Measurements from ENCODE around the gene TLCD3B. TPM values are rescaled to one million over a fixed set of nuclear protein-coding genes. Genes with fewer than 3 reads are reported as not detected.

TLCD3B gene
- total RNA-seq, 2 donors from 2014 or later: 0.16 to 0.49 TPM

DNA sequence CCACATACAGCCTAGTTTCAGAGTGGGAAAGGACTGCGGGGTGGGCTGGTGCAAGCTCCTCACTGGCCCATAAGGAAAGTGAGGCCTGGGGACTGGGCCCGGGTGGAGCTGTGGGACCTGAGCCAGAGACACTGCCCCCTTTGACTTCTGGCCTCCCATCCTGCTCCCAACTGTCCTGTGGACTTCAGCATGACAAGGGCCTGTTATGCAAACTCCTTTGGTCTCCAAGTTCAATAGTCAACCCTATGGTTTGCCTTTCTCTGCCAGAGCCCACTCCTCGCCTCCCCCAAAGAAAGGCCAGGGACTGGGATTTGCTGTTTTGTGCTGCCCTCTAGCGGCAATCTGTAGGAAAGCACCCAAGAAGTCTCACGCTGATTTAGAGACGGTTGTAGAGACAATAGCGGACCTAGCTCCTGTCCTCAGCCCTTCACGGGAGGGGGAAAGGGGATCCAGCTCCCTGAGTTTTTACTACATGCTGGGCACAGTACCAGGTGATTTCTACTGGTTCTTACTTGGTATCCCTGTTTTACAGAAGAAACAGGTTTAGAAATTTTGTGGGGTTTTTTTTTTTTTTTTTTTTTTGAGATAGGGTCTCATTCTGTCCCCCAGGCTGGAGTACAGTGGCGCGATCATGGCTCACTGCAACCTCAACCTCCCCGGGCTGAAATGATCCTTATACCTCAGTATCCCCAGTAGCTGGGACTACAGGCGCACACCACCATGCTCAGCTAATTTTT is 1.2 kb upstream of the TLCD3B start:
- peak; percentile 61 for DNase-seq
- Histone ChIP-seq H3K4me1 (no peaks in the 10 kb centered on the region), H3K36me3 (no peaks in the 10 kb centered on the region), H3K9me3 (no peaks in the 10 kb centered on the region), H3K27ac (no peak overlapping the region), H3K27me3 (peaks cover 26% of the 10 kb centered on the region), H3K9ac (ENCODE audit: low read depth in 2 of 2, low read length in 2 of 2) (no peak overlapping the region), H3K4me3 (no peak overlapping the region)
- intact Hi-C loops (cut with DNase I): no loop called here
- TF ChIP-seq, protein P1, sequence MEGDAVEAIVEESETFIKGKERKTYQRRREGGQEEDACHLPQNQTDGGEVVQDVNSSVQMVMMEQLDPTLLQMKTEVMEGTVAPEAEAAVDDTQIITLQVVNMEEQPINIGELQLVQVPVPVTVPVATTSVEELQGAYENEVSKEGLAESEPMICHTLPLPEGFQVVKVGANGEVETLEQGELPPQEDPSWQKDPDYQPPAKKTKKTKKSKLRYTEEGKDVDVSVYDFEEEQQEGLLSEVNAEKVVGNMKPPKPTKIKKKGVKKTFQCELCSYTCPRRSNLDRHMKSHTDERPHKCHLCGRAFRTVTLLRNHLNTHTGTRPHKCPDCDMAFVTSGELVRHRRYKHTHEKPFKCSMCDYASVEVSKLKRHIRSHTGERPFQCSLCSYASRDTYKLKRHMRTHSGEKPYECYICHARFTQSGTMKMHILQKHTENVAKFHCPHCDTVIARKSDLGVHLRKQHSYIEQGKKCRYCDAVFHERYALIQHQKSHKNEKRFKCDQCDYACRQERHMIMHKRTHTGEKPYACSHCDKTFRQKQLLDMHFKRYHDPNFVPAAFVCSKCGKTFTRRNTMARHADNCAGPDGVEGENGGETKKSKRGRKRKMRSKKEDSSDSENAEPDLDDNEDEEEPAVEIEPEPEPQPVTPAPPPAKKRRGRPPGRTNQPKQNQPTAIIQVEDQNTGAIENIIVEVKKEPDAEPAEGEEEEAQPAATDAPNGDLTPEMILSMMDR (IDR thresholded peaks at IDR 0.05): peak; percentile 65

DNA sequence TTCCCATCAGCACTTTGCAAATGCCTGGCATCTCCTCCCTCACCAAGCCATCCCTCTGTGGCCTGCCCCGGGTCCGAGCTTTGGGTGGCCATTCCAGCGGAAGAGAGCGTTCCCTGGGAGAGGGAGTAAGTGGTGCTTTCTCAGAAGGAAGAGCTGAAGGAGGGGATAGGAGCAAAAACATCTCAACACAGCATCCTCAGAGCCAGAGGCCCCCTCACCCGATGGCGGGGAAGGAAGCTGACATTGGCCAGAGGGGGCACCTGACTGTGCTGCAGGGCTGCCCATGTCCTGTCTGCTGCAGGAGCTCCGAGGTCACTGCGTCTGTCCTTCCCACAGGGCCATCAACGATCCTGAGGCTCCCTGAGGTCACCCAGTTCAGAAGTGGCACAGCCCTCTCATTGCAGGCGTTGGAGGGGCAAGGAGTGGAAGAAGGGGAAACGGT is 427 bp upstream of the TLCD3B start:
- Histone ChIP-seq H3K9ac (ENCODE audit: low read depth in 2 of 2, low read length in 2 of 2) (no peak overlapping the region), H3K4me3 (no peak overlapping the region), H3K27me3 (peaks cover 26% of the 10 kb centered on the region), H3K27ac (no peak overlapping the region), H3K36me3 (no peaks in the 10 kb centered on the region), H3K9me3 (no peaks in the 10 kb centered on the region), H3K4me1 (no peaks in the 10 kb centered on the region)
- TF ChIP-seq, protein P1 (IDR thresholded peaks at IDR 0.05): no peak
- intact Hi-C loops (cut with DNase I): no loop called here
- no peak for DNase-seq

DNA sequence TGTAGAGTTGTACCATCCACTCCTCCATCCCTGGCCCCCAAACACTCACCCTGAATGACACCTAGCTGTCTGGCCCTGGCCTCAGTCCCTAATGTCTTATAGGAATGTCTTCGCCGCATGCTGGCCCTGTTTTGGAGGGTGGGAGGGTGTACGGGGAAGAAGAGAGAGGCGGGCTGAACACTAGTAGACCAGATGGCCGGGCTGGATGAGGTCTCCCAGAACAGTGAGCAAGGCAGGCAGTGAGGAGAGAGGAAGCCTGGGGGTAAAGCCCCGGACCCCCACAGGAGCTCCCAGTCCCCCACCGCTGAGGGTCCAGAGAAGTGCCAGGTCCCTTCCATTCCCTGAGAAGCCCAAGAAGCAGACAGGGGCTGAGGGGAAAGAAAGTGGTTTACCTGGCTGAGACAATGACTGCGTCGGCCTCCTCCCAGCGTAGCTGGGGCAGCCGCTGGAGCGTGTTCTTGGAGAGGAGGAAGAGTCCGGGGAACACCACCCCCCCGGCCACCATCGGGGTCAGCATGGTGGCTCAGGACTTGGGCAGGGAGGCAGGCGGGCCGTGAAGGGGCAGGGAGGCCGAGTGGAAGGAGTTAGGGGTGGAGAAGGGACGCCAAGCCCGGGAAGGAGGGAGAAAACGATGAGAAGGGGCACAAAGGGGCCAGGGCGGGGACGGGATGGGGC is 923 bp downstream of the TLCD3B start:
- TF ChIP-seq, protein P1 (IDR thresholded peaks at IDR 0.05): no peak
- no peak overlapping the region for H3K4me3 ChIP-seq
- peaks cover 26% of the 10 kb centered on the region for H3K27me3 ChIP-seq
- no peaks in the 10 kb centered on the region for H3K9me3 ChIP-seq
- no peaks in the 10 kb centered on the region for H3K36me3 ChIP-seq
- intact Hi-C loops (cut with DNase I): no loop called here
- H3K4me1 ChIP-seq: no peaks in the 10 kb centered on the region
- H3K27ac ChIP-seq: no peak overlapping the region
- H3K9ac ChIP-seq (ENCODE audit: low read depth in 2 of 2, low read length in 2 of 2): no peak overlapping the region
- DNase-seq: no peak

DNA sequence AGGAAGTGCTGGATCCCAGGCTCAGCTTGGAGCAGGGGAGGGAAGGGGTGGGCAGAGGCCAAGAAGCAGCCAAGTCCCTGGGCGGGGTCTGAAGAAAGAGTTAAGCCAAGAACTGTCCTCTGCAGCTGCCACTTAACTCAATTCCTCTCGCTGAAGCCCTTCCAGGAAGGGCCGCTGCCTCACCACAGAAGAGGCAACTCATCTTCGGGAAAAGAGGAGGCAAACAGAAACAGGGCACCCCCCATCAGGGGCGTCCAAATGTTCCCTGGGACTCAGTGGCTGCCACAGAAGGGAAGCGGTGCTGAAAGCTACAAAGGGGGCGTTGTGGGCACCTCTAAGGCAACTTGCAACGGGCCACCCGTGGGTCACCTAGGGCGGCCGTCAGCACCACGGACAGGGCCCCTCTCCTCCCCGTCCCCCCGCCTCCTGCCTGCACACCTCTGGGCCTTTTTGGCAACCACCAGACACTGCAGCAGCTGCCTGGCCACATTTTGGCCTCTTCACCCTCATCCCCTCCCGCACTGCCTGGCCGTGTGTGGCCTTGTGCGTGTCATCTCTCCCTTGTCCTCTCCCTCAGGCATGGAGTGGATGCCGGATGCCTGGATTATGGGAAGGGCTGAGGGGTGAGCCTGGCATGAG is 2.5 kb downstream of the TLCD3B start:
- Histone ChIP-seq H3K27ac (no peak overlapping the region), H3K9ac (ENCODE audit: low read depth in 2 of 2, low read length in 2 of 2) (no peak overlapping the region), H3K9me3 (no peaks in the 10 kb centered on the region), H3K4me1 (no peaks in the 10 kb centered on the region), H3K27me3 (peaks cover 26% of the 10 kb centered on the region), H3K36me3 (no peaks in the 10 kb centered on the region), H3K4me3 (no peak overlapping the region)
- TF ChIP-seq, protein P1 (IDR thresholded peaks at IDR 0.05): no peak
- no peak for DNase-seq
- intact Hi-C loops (cut with DNase I): no loop called here

DNA sequence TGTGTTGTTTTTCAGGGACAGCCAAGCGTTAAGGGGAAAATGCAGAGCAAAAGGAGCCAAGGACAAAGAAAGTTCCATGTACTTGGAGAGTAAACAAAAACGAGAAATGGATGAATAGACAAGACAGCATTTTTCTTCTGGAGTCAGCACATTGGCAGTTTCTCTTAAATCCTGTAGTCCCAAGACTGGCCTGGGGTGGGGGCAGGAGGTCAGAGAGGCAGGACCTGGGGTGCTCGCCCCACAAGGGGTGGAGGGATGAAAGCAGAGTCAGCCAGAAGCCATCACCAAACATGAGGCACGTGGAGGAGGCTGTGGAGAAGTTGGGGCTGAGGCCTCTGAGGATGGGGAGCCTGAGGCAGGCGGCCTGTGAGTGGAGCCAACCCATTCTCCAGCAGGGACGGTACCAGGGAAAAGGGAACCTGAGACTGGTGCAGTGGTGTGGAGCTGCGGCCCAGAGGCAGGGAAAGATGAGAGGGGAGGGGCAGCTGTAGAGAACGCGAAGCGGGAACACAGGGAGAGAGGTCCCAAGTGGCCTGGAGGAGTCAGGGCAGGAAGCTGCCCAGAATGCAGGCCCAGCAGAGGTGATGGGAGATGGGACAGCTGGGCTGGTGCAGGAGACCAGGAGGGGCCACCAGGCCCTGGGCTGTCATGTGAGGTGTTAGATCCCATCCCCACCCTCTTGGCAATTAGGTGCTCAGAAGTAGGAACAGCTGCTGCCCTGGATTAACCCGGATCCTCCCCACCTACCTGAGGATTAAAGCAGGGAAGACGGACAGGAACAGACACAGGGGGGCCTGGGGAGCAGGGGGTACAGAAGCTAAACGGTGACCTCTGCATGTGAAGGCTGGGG is 3.3 kb downstream of the TLCD3B start:
- Histone ChIP-seq H3K36me3 (no peaks in the 10 kb centered on the region), H3K9ac (ENCODE audit: low read depth in 2 of 2, low read length in 2 of 2) (no peak overlapping the region), H3K27ac (no peak overlapping the region), H3K4me1 (no peaks in the 10 kb centered on the region), H3K27me3 (peaks cover 26% of the 10 kb centered on the region), H3K4me3 (no peak overlapping the region), H3K9me3 (no peaks in the 10 kb centered on the region)
- TF ChIP-seq, protein P1 (IDR thresholded peaks at IDR 0.05): no peak
- intact Hi-C loops (cut with DNase I): no loop called here
- DNase-seq: no peak
